CD14-positive monocyte (primary cell): ENCODE measurements around the gene DNAH2. TPM values are rescaled to one million over a fixed set of nuclear protein-coding genes. Genes with fewer than 3 reads are reported as not detected.
A peak's percentile ranks its signal among the peaks of the same experiment; 100 is the strongest.

Source experiments
- DNase-seq, 3 donors: peaks; one replicate each; pipeline ENCODE4 v3.0.0-alpha.2; 2011 to 2022
- H2AFZ ChIP-seq: 2 replicates; pipeline ENCODE4 v1.6.0; 2012; ENCODE audit warnings: mild to moderate bottlenecking, low read depth, low read length, inconsistent platforms; ENCODE audit not compliant: insufficient read depth, poor library complexity, severe bottlenecking
- H3K27ac ChIP-seq, 2 donors: 1 replicate in 1 of 2; 2 replicates in 1 of 2; pipeline ENCODE4 v1.5.1; 2012 to 2013; ENCODE audit warnings: low read length in 2 of 2, control low read depth in 1 of 2, inconsistent platforms in 1 of 2, low read depth in 1 of 2, mild to moderate bottlenecking in 1 of 2
- H3K27me3 ChIP-seq, 2 donors: one replicate each; pipeline versions ENCODE4 v1.6.0 to v1.6.1; 2011 to 2013; ENCODE audit warnings: low read length in 2 of 2; ENCODE audit not compliant: control insufficient read depth in 2 of 2, insufficient read depth in 2 of 2
- H3K36me3 ChIP-seq, 2 donors: replicated peaks in 1 of 2; 1 replicate in 1 of 2; 2 replicates in 1 of 2; pipeline versions ENCODE4 v1.5.1 to v1.6.1; 2012 to 2013; ENCODE audit warnings: low read length in 2 of 2, control low read depth in 1 of 2, inconsistent platforms in 1 of 2, mild to moderate bottlenecking in 1 of 2; ENCODE audit not compliant: insufficient read depth in 2 of 2, control insufficient read depth in 1 of 2
- H3K4me1 ChIP-seq, 2 donors: 1 replicate in 1 of 2; 2 replicates in 1 of 2; pipeline versions ENCODE4 v1.5.1 to v1.6.1; 2012 to 2013; ENCODE audit warnings: low read length in 2 of 2, control low read depth in 1 of 2, inconsistent platforms in 1 of 2, mild to moderate bottlenecking in 1 of 2, moderate library complexity in 1 of 2; ENCODE audit not compliant: insufficient read depth in 2 of 2, control insufficient read depth in 1 of 2
- H3K4me2 ChIP-seq: replicated peaks from 2 replicates; pipeline ENCODE3; 2012; ENCODE audit warnings: low read length, moderate library complexity, mild to moderate bottlenecking; ENCODE audit not compliant: poor library complexity, severe bottlenecking; ENCODE audit errors: extremely low read depth
- H3K4me3 ChIP-seq, 3 experiments: fragments of 200-600 bp in 1 of 3; sonication (generic) in 1 of 3; replicated peaks in 1 of 3; 1 replicate in 2 of 3; 2 replicates in 1 of 3; pipeline ENCODE4 v1.5.1; 2011 to 2013; ENCODE audit warnings: low read length in 3 of 3, mild to moderate bottlenecking in 3 of 3, control low read depth in 2 of 3, low read depth in 2 of 3, inconsistent platforms in 1 of 3, moderate library complexity in 1 of 3
- H3K79me2 ChIP-seq: 2 replicates; pipeline ENCODE4 v1.6.0; 2012; ENCODE audit warnings: mild to moderate bottlenecking, control low read depth, inconsistent platforms, low read length, moderate library complexity; ENCODE audit not compliant: insufficient read depth
- H3K9ac ChIP-seq: 2 replicates; pipeline ENCODE4 v1.6.0; 2017; ENCODE audit warnings: low read length, mild to moderate bottlenecking; ENCODE audit not compliant: insufficient read depth, poor library complexity, severe bottlenecking
- H3K9me3 ChIP-seq, 2 donors: replicated peaks in 1 of 2; 1 replicate in 1 of 2; 2 replicates in 1 of 2; pipeline versions ENCODE4 v1.5.1 to v1.6.1; 2012 to 2013; ENCODE audit warnings: low read length in 2 of 2, control low read depth in 1 of 2; ENCODE audit not compliant: control insufficient read depth in 1 of 2, insufficient read depth in 1 of 2
- H4K20me1 ChIP-seq: 2 replicates; pipeline ENCODE4 v1.6.0; 2012; ENCODE audit warnings: mild to moderate bottlenecking, low read length, control low read depth, moderate library complexity; ENCODE audit not compliant: insufficient read depth
- H3K27ac Mint-ChIP-seq, 7 donors: one replicate each; pipeline ENCODE4 v1.8.0; 2020; ENCODE audit warnings: mild to moderate bottlenecking in 7 of 7, mixed read lengths in 7 of 7, moderate library complexity in 6 of 7, inconsistent platforms in 2 of 7
- H3K27me3 Mint-ChIP-seq, 3 donors: one replicate each; pipeline ENCODE4 v1.8.0; 2021 to 2022; ENCODE audit warnings: low read depth in 3 of 3, mild to moderate bottlenecking in 3 of 3, mixed read lengths in 3 of 3, moderate library complexity in 3 of 3, inconsistent platforms in 1 of 3
- H3K36me3 Mint-ChIP-seq, 2 donors: one replicate each; pipeline ENCODE4 v1.8.0; 2020; ENCODE audit warnings: mixed read lengths in 2 of 2, inconsistent platforms in 1 of 2, mild to moderate bottlenecking in 1 of 2
- H3K4me1 Mint-ChIP-seq: one replicate; pipeline ENCODE4 v1.8.0; 2020; ENCODE audit warnings: mild to moderate bottlenecking, mixed read lengths
- H3K4me3 Mint-ChIP-seq, 2 donors: one replicate each; pipeline ENCODE4 v1.8.0; 2020; ENCODE audit warnings: mild to moderate bottlenecking in 2 of 2, mixed read lengths in 2 of 2, moderate library complexity in 1 of 2
- H3K9me3 Mint-ChIP-seq, 7 donors: one replicate each; pipeline ENCODE4 v1.8.0; 2020 to 2022; ENCODE audit warnings: mixed read lengths in 7 of 7, mild to moderate bottlenecking in 6 of 7, moderate library complexity in 6 of 7, inconsistent platforms in 2 of 7
- WGBS: methylation state at CpG from one replicate; pipeline ENCODE4 v1.1.5; 2013; ENCODE audit warnings: missing lambda C conversion rate; ENCODE audit not compliant: insufficient coverage; 5-methylcytosine and 5-hydroxymethylcytosine counted together
- intact Hi-C, 2 donors: fragments of 100-400 bp; cut with micrococcal nuclease; formaldehyde crosslinking; loops; one replicate each; pipeline versions ENCODE4 v1.15.0 to v1.15.1; 2023
- polyA plus RNA-seq, 3 donors: library from polyadenylated mRNA; depleted of rRNA in 1 of 3; unstranded in 2 of 3; stranded (reverse) in 1 of 3; fragments of 300-500 nt in 2 of 3; fragments of >200 nt in 1 of 3; fragmentation: Illumina TruSeq in 2 of 3; gene quantifications; 1 replicate in 2 of 3; 2 replicates in 1 of 3; pipeline ENCODE4 v1.2.3, GENCODE V29; 2012 to 2021
- TF ChIP-seq, protein P1 (sequence below): fragments of 200-600 bp; IDR thresholded peaks from one replicate; pipeline ENCODE4 v1.8.0; 2022; ENCODE audit warnings: antibody characterized with exemption, mild to moderate bottlenecking

DNAH2 gene
- polyA plus RNA-seq, 3 donors, result 0.03 to 0.15 TPM; not detected in 1

DNA sequence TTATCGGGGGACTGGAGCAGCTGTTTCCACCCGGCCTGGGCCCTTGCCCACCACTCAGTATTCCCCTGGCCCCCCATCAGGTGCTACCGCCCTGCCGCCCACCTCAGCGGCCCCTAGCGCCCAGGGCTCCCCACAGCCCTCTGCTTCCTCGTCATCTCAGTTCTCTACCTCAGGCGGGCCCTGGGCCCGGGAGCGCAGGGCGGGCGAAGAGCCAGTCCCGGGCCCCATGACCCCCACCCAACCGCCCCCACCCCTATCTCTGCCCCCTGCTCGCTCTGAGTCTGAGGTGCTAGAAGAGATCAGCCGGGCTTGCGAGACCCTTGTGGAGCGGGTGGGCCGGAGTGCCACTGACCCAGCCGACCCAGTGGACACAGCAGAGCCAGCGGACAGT, 131.2 kb downstream of the DNAH2 start:
- Histone ChIP-seq H3K27me3 (no peaks in the 10 kb centered on the region), H3K4me2 (no peak overlapping the region), H3K27ac (no peak overlapping the region), H3K79me2 (peaks cover 48% of the 10 kb centered on the region), H3K36me3 (peaks cover 80 to 81% of the 10 kb centered on the region in 2 donors), H4K20me1 (peaks cover 97% of the 10 kb centered on the region), H3K9me3 (no peaks in the 10 kb centered on the region), H2AFZ (no peak overlapping the region), H3K9ac (no peak overlapping the region), H3K4me3 (no peak overlapping the region), H3K4me1 (peaks cover 22 to 26% of the 10 kb centered on the region in 2 donors)
- WGBS, result 98% methylated on average over 14 of the region's 21 CpGs
- Mint-ChIP-seq H3K9me3 (no peaks in the 10 kb centered on the region), H3K4me3 (no peak overlapping the region), H3K36me3 (peaks cover 60 to 85% of the 10 kb centered on the region in 2 donors), H3K27ac (no peak overlapping the region), H3K4me1 (peaks cover 20% of the 10 kb centered on the region), H3K27me3 (peaks cover 0 to 8% (median 0%) of the 10 kb centered on the region in 3 donors)
- intact Hi-C loops, result no loop called here
- no peak for DNase-seq
- TF ChIP-seq, protein P1, sequence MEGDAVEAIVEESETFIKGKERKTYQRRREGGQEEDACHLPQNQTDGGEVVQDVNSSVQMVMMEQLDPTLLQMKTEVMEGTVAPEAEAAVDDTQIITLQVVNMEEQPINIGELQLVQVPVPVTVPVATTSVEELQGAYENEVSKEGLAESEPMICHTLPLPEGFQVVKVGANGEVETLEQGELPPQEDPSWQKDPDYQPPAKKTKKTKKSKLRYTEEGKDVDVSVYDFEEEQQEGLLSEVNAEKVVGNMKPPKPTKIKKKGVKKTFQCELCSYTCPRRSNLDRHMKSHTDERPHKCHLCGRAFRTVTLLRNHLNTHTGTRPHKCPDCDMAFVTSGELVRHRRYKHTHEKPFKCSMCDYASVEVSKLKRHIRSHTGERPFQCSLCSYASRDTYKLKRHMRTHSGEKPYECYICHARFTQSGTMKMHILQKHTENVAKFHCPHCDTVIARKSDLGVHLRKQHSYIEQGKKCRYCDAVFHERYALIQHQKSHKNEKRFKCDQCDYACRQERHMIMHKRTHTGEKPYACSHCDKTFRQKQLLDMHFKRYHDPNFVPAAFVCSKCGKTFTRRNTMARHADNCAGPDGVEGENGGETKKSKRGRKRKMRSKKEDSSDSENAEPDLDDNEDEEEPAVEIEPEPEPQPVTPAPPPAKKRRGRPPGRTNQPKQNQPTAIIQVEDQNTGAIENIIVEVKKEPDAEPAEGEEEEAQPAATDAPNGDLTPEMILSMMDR, result no peak

DNA sequence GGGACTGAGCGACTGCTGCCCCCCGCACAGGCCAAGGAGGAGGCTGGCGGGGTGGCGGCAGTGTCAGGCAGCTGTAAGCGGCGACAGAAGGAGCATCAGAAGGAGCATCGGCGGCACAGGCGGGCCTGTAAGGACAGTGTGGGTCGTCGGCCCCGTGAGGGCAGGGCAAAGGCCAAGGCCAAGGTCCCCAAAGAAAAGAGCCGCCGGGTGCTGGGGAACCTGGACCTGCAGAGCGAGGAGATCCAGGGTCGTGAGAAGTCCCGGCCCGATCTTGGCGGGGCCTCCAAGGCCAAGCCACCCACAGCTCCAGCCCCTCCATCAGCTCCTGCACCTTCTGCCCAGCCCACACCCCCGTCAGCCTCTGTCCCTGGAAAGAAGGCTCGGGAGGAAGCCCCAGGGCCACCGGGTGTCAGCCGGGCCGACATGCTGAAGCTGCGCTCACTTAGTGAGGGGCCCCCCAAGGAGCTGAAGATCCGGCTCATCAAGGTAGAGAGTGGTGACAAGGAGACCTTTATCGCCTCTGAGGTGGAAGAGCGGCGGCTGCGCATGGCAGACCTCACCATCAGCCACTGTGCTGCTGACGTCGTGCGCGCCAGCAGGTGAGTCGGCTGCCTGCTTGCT, 131.7 kb downstream of the DNAH2 start:
- Mint-ChIP-seq H3K4me1 (peaks cover 20% of the 10 kb centered on the region), H3K4me3 (no peak overlapping the region), H3K36me3 (peaks cover 62 to 90% of the 10 kb centered on the region in 2 donors), H3K27me3 (peaks cover 0 to 6% (median 2%) of the 10 kb centered on the region in 3 donors), H3K9me3 (no peaks in the 10 kb centered on the region), H3K27ac (peak overlapping the region in 1 of 7 donors; percentile 41)
- H3K9me3 ChIP-seq, result no peaks in the 10 kb centered on the region
- H3K4me3 ChIP-seq, result no peak overlapping the region
- peaks cover 100% of the 10 kb centered on the region for H4K20me1 ChIP-seq
- peaks cover 82 to 85% of the 10 kb centered on the region in 2 donors for H3K36me3 ChIP-seq
- TF ChIP-seq, protein P1, result no peak
- H3K4me1 ChIP-seq, result peaks cover 20 to 26% of the 10 kb centered on the region in 2 donors
- DNase-seq, result no peak
- intact Hi-C loops, result no loop called here
- H2AFZ ChIP-seq, result no peak overlapping the region
- H3K9ac ChIP-seq, result no peak overlapping the region
- WGBS, result 97% methylated on average over 21 of the region's 35 CpGs
- no peaks in the 10 kb centered on the region for H3K27me3 ChIP-seq
- H3K79me2 ChIP-seq, result peaks cover 49% of the 10 kb centered on the region
- no peak overlapping the region for H3K27ac ChIP-seq
- no peak overlapping the region for H3K4me2 ChIP-seq
